Measurements from ENCODE around the gene HDAC4.

DNA sequence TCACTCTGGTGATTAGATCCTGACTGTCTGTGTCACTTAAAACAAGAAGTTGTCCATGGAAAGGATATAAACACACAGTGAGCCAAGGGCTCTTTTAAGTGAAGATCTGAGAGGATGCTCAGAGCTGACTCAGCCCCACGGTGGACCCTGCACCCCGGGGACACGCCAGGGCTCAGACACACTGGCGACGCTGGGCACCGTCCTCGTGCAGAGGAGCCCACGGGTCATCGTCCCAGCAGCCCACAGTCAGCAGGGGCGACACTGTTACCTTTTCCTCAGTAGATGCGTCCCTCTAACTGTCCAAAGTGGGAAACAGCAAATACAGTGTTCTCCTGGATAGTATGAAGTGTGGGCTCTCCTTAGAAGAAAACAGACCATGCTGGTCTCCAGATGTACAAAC lies 225.6 kb downstream of the HDAC4 start:
- TF ChIP-seq, protein P1, sequence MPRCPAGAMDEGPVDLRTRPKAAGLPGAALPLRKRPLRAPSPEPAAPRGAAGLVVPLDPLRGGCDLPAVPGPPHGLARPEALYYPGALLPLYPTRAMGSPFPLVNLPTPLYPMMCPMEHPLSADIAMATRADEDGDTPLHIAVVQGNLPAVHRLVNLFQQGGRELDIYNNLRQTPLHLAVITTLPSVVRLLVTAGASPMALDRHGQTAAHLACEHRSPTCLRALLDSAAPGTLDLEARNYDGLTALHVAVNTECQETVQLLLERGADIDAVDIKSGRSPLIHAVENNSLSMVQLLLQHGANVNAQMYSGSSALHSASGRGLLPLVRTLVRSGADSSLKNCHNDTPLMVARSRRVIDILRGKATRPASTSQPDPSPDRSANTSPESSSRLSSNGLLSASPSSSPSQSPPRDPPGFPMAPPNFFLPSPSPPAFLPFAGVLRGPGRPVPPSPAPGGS (IDR thresholded peaks at IDR 0.05) = no peak
- TF ChIP-seq MAZ (IDR thresholded peaks at IDR 0.05; ENCODE audit: borderline replicate concordance, low read depth, low read length) = no peak

Data from A549 (cell line).